Nephron (organoid): ENCODE results near the gene PTPRF.

Experiments used
- H3K27ac Mint-ChIP-seq, 3 experiments: 2 replicates each; pipeline ENCODE4 v1.8.0; 2020; ENCODE audit warnings: mixed read lengths in 3 of 3, mild to moderate bottlenecking in 2 of 3, moderate library complexity in 1 of 3
- H3K27me3 Mint-ChIP-seq: 2 replicates; pipeline ENCODE4 v1.8.0; 2021; ENCODE audit warnings: low read depth, mild to moderate bottlenecking, moderate library complexity, mixed read lengths
- H3K36me3 Mint-ChIP-seq: 2 replicates; pipeline ENCODE4 v1.8.0; 2020; ENCODE audit warnings: low read depth, mixed read lengths
- H3K4me1 Mint-ChIP-seq: 2 replicates; pipeline ENCODE4 v1.8.0; 2020; ENCODE audit warnings: mixed read lengths
- H3K4me3 Mint-ChIP-seq, 3 experiments: 2 replicates each; pipeline ENCODE4 v1.8.0; 2020; ENCODE audit warnings: mild to moderate bottlenecking in 3 of 3, mixed read lengths in 3 of 3, moderate library complexity in 2 of 3
- H3K9me3 Mint-ChIP-seq: 2 replicates; pipeline ENCODE4 v1.8.0; 2020; ENCODE audit warnings: mixed read lengths
- CTCF ChIP-seq, 3 experiments: fragments of 200-600 bp; sonication (generic); IDR thresholded peaks; one replicate each; pipeline ENCODE4 v1.5.0; 2021; ENCODE audit warnings: antibody characterized with exemption in 3 of 3; ENCODE audit not compliant: unreplicated experiment in 3 of 3

Gene PTPRF

DNA sequence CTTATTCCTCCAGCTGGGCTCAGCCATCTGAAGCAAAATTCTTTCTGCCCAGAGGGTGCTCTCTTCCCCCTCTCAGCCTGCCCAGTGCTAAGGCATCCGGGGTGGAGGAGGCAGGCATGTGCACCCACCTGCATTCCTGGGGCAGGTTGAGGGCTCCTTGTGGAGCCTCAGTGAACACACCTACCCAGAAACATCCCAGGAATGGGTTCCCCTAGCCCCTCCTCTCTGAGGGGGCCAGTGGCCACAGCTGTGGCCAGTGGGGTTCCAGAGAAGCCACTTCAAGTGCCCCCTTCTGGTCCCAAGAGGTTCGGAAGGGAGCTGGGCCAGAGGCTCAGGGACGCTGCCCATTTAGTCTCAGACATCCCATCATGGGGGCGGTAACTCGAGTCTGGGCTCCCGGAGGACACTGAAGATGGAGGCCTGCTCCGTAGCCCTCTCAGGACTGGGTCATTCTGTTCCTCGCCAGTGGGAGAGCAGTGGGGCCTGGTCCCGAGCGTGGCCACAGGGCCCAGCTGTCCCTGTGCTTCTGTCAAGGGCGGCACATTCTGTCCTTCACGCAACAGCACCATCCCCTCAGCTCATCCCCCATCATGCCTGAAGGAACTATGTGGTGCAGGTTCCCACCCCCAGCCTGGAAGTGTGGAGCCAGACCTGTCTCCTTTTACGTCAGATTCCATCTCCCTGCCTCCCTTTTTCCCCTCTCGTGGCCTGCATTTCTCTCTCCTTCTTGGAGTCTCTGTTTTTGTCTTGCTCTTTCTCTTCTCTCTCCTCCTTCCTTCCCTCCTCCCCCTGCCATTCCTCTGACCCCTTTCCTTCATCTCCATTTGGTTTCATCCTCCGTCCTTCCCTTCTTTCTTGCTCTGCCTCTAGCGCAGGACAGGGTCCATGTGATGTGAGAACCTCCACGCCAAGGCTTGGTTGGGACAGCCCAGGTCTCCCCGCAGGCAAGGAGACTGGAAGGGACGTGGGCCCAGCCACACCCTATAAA, 69.6 kb downstream of the PTPRF start:
- no peak for TF ChIP-seq CTCF (IDR thresholded peaks at IDR 0.05; ENCODE audit: unreplicated experiment in 3 of 3)
- H3K36me3 Mint-ChIP-seq = peaks cover 15% of the 10 kb centered on the region
- no peak overlapping the region for H3K4me3 Mint-ChIP-seq
- no peaks in the 10 kb centered on the region for H3K4me1 Mint-ChIP-seq
- H3K27ac Mint-ChIP-seq = no peak overlapping the region
- H3K27me3 Mint-ChIP-seq = no peaks in the 10 kb centered on the region
- no peaks in the 10 kb centered on the region for H3K9me3 Mint-ChIP-seq

DNA sequence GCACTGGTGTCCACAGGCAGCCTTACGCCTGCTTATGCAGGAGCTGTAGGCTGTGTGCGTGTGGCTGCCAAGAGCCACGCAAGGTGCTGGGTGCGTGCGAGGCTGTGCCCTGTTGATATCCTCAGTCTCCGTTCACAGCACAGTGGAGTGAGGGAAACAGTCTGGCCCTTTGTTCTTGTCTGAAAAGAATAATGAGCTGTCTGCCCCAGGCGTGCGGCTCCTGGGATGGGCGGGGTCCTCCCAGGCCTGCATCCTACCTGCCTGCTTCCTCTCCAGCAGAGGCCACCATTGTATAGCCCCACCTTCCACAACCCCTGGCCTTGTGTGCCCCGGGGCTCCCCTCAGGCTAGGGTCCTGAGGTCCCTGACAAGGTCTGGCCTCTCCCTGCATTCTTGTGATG, 72.3 kb downstream of the PTPRF start:
- TF ChIP-seq CTCF (IDR thresholded peaks at IDR 0.05; ENCODE audit: unreplicated experiment in 3 of 3) = no peak
- Mint-ChIP-seq H3K4me3 (no peak overlapping the region), H3K27me3 (no peaks in the 10 kb centered on the region), H3K4me1 (no peaks in the 10 kb centered on the region), H3K27ac (no peak overlapping the region), H3K9me3 (no peaks in the 10 kb centered on the region), H3K36me3 (peaks cover 24% of the 10 kb centered on the region)

DNA sequence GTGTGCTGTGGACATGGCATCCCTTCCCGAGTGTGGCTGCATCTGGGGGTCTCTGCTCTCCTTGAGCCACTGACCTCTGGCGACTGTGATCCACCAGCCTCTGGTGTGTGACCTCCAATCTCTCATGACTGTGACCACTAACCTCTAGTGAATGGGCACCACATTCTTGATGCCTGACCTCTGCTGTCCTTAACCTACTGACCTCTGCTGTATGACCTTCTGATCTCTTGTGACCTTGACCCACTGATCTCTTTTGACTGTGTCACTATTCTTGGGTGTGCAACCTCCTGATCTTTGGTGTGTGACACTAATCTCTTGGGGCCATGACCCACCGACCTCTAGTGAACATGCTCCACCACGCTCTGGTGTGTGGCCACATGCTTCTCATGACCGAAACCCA, 73.5 kb downstream of the PTPRF start:
- Mint-ChIP-seq H3K9me3 (no peaks in the 10 kb centered on the region), H3K36me3 (peaks cover 34% of the 10 kb centered on the region), H3K27ac (no peak overlapping the region), H3K4me3 (no peak overlapping the region), H3K4me1 (no peaks in the 10 kb centered on the region), H3K27me3 (peaks cover 3% of the 10 kb centered on the region)
- no peak for TF ChIP-seq CTCF (IDR thresholded peaks at IDR 0.05; ENCODE audit: unreplicated experiment in 3 of 3)

DNA sequence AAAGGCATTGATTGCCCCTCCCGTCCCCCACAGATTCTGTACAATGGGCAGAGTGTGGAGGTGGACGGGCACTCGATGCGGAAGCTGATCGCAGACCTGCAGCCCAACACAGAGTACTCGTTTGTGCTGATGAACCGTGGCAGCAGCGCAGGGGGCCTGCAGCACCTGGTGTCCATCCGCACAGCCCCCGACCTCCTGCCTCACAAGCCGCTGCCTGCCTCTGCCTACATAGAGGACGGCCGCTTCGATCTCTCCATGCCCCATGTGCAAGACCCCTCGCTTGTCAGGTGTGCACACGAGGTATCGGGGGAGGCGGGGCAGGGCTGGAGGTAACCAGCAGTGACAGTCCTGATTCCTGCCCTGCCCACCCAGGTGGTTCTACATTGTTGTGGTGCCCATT, 74.5 kb downstream of the PTPRF start:
- Mint-ChIP-seq H3K4me1 (peaks cover 3% of the 10 kb centered on the region), H3K9me3 (no peaks in the 10 kb centered on the region), H3K4me3 (no peak overlapping the region), H3K27ac (no peak overlapping the region), H3K27me3 (peaks cover 3% of the 10 kb centered on the region), H3K36me3 (peaks cover 44% of the 10 kb centered on the region)
- TF ChIP-seq CTCF (IDR thresholded peaks at IDR 0.05; ENCODE audit: unreplicated experiment in 3 of 3) = no peak

GRCh38 chr1:43605766-43606165, 75.1 kb downstream of the PTPRF start:
- Mint-ChIP-seq H3K27ac (no peak overlapping the region), H3K4me1 (peaks cover 4% of the 10 kb centered on the region), H3K4me3 (no peak overlapping the region), H3K36me3 (peaks cover 45% of the 10 kb centered on the region), H3K27me3 (peaks cover 3% of the 10 kb centered on the region), H3K9me3 (no peaks in the 10 kb centered on the region)
- TF ChIP-seq CTCF (IDR thresholded peaks at IDR 0.05; ENCODE audit: unreplicated experiment in 3 of 3) = no peak

GRCh38 chr1:43606624-43607023, 75.9 kb downstream of the PTPRF start:
- peaks cover 51% of the 10 kb centered on the region for H3K36me3 Mint-ChIP-seq
- no peak overlapping the region for H3K27ac Mint-ChIP-seq
- H3K27me3 Mint-ChIP-seq = peaks cover 3% of the 10 kb centered on the region
- H3K4me1 Mint-ChIP-seq = peaks cover 4% of the 10 kb centered on the region
- TF ChIP-seq CTCF (IDR thresholded peaks at IDR 0.05; ENCODE audit: unreplicated experiment in 3 of 3) = no peak
- H3K9me3 Mint-ChIP-seq = no peaks in the 10 kb centered on the region
- no peak overlapping the region for H3K4me3 Mint-ChIP-seq
